IMR-90 (cell line): Measurements from ENCODE around the gene DUSP12. TPM values are rescaled to one million over a fixed set of nuclear protein-coding genes. Genes with fewer than 3 reads are reported as not detected.
"Not testable (repeated sequence)": the region's sequence is repeated elsewhere in the genome, so short reads cannot be mapped to it uniquely, and the experiment has no call there.

ENCODE experiments used
- ATAC-seq: fragments of 200-7000 bp; cut with Tn5 transposase; 2 replicates; pipeline ENCODE4 v1.9.1; 2020; ENCODE audit warnings: low read depth, mild to moderate bottlenecking, moderate library complexity
- BruUV-seq: library from RNA; stranded (reverse); fragments of 400-500 nt; replicated peaks from 2 replicates; lab custom pipeline; 2021; lab: Mats Ljungman, UMichigan
- CTCF ChIA-PET: fragments of 300-600 bp; formaldehyde crosslinking; extraction: SDS; loops from one replicate; lab custom pipeline; 2021; ENCODE audit warnings: antibody characterized with exemption; lab: Yijun Ruan, JAX
- POLR2A ChIA-PET: fragments of 300-600 bp; sonication (Branson Sonifier 250); formaldehyde crosslinking; loops from one replicate; lab custom pipeline; 2022; ENCODE audit warnings: antibody characterized with exemption; ENCODE audit not compliant: unreplicated experiment; lab: Charles Lee
- DNase-seq: peaks from one replicate; pipeline ENCODE4 v3.0.0; 2013
- H2AFZ ChIP-seq: replicated peaks from 2 replicates; pipeline ENCODE3; 2013; ENCODE audit warnings: low read length, mild to moderate bottlenecking; ENCODE audit not compliant: poor library complexity
- H2AK5ac ChIP-seq: 2 replicates; pipeline ENCODE4 v1.6.1; 2013; ENCODE audit warnings: low read depth, low read length, inconsistent platforms
- H2AK9ac ChIP-seq: replicated peaks from 2 replicates; pipeline ENCODE3; 2013; ENCODE audit warnings: mild to moderate bottlenecking, low read depth, low read length, moderate library complexity; ENCODE audit not compliant: poor library complexity
- H2BK120ac ChIP-seq: 2 replicates; pipeline ENCODE4 v1.6.1; 2013; ENCODE audit warnings: low read depth, low read length, inconsistent platforms
- H2BK15ac ChIP-seq: 3 replicates; pipeline ENCODE4 v1.6.1; 2013; ENCODE audit warnings: low read depth, low read length, inconsistent platforms
- H2BK20ac ChIP-seq: 2 replicates; pipeline ENCODE4 v1.6.1; 2013; ENCODE audit warnings: low read depth, mild to moderate bottlenecking, inconsistent platforms, low read length, moderate library complexity
- H2BK5ac ChIP-seq: 2 replicates; pipeline ENCODE4 v1.6.1; 2013; ENCODE audit warnings: mild to moderate bottlenecking, low read depth, low read length, inconsistent platforms; ENCODE audit not compliant: poor library complexity, severe bottlenecking
- H3K14ac ChIP-seq: replicated peaks from 2 replicates; pipeline ENCODE4 v1.6.1; 2013; ENCODE audit warnings: low read depth, low read length, inconsistent platforms
- H3K18ac ChIP-seq: 2 replicates; pipeline ENCODE4 v1.6.1; 2013; ENCODE audit warnings: low read depth, low read length, control low read depth
- H3K23ac ChIP-seq: 2 replicates; pipeline ENCODE4 v1.6.1; 2013; ENCODE audit warnings: low read depth, low read length, inconsistent platforms
- H3K27ac ChIP-seq: 2 replicates; pipeline ENCODE4 v1.5.1; 2013; ENCODE audit warnings: mild to moderate bottlenecking, control low read depth, low read length; ENCODE audit not compliant: insufficient read depth
- H3K27me3 ChIP-seq: 2 replicates; pipeline ENCODE4 v1.6.1; 2013; ENCODE audit warnings: low read length; ENCODE audit not compliant: control insufficient read depth, insufficient read depth
- H3K36me3 ChIP-seq: 2 replicates; pipeline ENCODE4 v1.6.1; 2013; ENCODE audit warnings: low read length, mixed read lengths; ENCODE audit not compliant: control insufficient read depth, insufficient read depth
- H3K4ac ChIP-seq: 2 replicates; pipeline ENCODE4 v1.6.1; 2013; ENCODE audit warnings: low read depth, low read length, inconsistent platforms
- H3K4me1 ChIP-seq: 2 replicates; pipeline ENCODE4 v1.6.1; 2013; ENCODE audit warnings: low read length, mixed read lengths; ENCODE audit not compliant: control insufficient read depth, insufficient read depth
- H3K4me2 ChIP-seq: 2 replicates; pipeline ENCODE4 v1.6.1; 2013; ENCODE audit warnings: low read depth, mild to moderate bottlenecking, control low read depth, low read length, moderate library complexity
- H3K4me3 ChIP-seq: 2 replicates; pipeline ENCODE4 v1.5.1; 2013; ENCODE audit warnings: low read depth, mild to moderate bottlenecking, control low read depth, low read length, moderate library complexity; ENCODE audit not compliant: insufficient read depth
- H3K56ac ChIP-seq: 2 replicates; pipeline ENCODE4 v1.6.1; 2013; ENCODE audit warnings: low read length, inconsistent platforms; ENCODE audit not compliant: insufficient read depth; ENCODE audit errors: extremely low read depth
- H3K79me1 ChIP-seq, 2 experiments: 2 replicates each; pipeline ENCODE4 v1.6.1; 2013; ENCODE audit warnings: low read length in 2 of 2, inconsistent platforms in 1 of 2, low read depth in 1 of 2
- H3K9ac ChIP-seq: 2 replicates; pipeline ENCODE4 v1.6.1; 2013; ENCODE audit warnings: low read depth, low read length, control low read depth
- H3K9me1 ChIP-seq: 2 replicates; pipeline ENCODE4 v1.6.1; 2013; ENCODE audit warnings: low read length, inconsistent platforms; ENCODE audit not compliant: insufficient read depth
- H3K9me3 ChIP-seq: 2 replicates; pipeline ENCODE4 v1.6.1; 2013; ENCODE audit warnings: low read length; ENCODE audit not compliant: control insufficient read depth, insufficient read depth
- H4K20me1 ChIP-seq: 2 replicates; pipeline ENCODE4 v1.6.1; 2013; ENCODE audit warnings: low read length, inconsistent platforms; ENCODE audit not compliant: insufficient read depth
- H4K5ac ChIP-seq: 2 replicates; pipeline ENCODE4 v1.6.1; 2013; ENCODE audit warnings: mild to moderate bottlenecking, low read depth, low read length, control low read depth
- H4K8ac ChIP-seq, 2 experiments: 2 replicates each; pipeline ENCODE4 v1.6.1; 2013; ENCODE audit warnings: low read depth in 2 of 2, low read length in 2 of 2, control low read depth in 1 of 2, inconsistent platforms in 1 of 2
- H4K91ac ChIP-seq: 2 replicates; pipeline ENCODE4 v1.6.1; 2013; ENCODE audit warnings: low read depth, low read length, inconsistent platforms; ENCODE audit not compliant: insufficient read depth
- NFE2L2 ChIP-seq: fragments of 150-350 bp; IDR thresholded peaks from 2 replicates; pipeline ENCODE4 v1.6.1; 2016; ENCODE audit warnings: low read depth, mild to moderate bottlenecking, low read length
- WGBS, 2 experiments: methylation state at CpG; one replicate each; pipeline versions ENCODE4 v1.1.5 to v1.1.7; 2013; ENCODE audit warnings: missing lambda C conversion rate in 2 of 2; ENCODE audit not compliant: insufficient read length in 1 of 2; ENCODE audit errors: extremely low coverage in 2 of 2; 5-methylcytosine and 5-hydroxymethylcytosine counted together
- dilution Hi-C: fragments of 300-500 bp; cut with HindIII; formaldehyde crosslinking; loops from one replicate; pipeline ENCODE4 v1.14.3; 2018; ENCODE audit warnings: low sequenced_read_pairs; ENCODE audit not compliant: unreplicated experiment
- in situ Hi-C: fragments of 300-500 bp; cut with MboI; formaldehyde crosslinking; loops from 3 replicates; pipeline ENCODE4 v1.14.3; 2019; ENCODE audit warnings: low sequenced_read_pairs, inconsistent platforms, mixed read lengths
- intact Hi-C: fragments of 100-400 bp; cut with micrococcal nuclease; formaldehyde crosslinking; loops from 2 replicates; pipeline ENCODE4 v1.10.0; 2022
- polyA plus RNA-seq, 3 experiments: library from polyadenylated mRNA; depleted of rRNA; stranded (reverse); fragments of >200 nt; gene quantifications; 2 replicates each; pipeline ENCODE4 v1.2.3, GENCODE V29; 2012; ENCODE audit warnings: low replicate concordance in 1 of 3
- total RNA-seq: library from RNA; depleted of rRNA; stranded (reverse); fragments of >200 nt; gene quantifications from 2 replicates; pipeline ENCODE4 v1.2.3, GENCODE V29; 2012
- TF ChIP-seq, protein P1 (sequence below): conservative IDR thresholded peaks from 2 replicates; pipeline ENCODE4 v1.5.1; 2012; ENCODE audit warnings: mild to moderate bottlenecking, low read depth, low read length, improper control_type of control experiment

Gene DUSP12
- total and polyA plus RNA-seq, 2 of the 4 experiments (the other 2 are of a cell fraction): 31.5 to 35.6 TPM

DNA sequence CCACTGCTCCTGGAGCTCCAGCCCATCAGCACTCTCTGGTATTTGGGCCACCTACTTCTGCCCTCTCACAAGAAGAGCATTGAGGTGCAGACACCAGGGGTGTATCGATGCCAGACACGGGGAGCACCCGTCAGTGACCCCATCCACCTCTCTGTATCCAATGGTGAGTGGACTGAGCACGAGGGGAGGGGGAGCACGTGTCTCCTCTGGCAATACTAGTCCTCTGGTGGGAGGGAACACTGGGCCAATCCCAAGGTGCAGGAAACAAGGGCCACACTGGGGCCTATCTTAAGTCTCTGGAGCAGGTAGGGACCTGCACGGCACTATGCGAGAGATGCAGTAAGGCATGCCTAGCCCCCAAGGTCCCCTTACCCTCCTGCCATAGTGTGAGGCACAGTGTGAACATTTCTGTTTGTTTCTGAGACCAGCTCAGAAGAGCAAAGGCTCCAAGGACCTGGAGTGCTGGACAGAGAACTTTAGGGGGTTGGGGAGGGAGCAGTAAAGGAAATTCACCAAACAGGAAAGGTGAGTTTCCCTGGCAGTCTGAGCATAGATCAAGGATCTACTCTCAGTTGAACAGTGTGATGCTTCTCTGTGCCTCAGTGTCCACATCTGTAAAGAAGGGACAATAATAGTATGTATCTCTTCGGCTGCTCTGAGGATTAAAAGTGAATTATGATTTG is 26.0 kb upstream of the DUSP12 start:
- in situ Hi-C loops: no loop called here
- Histone ChIP-seq H3K4me2 (no peak overlapping the region), H3K27ac (no peak overlapping the region), H3K79me1 (peaks cover 3 to 13% of the 10 kb centered on the region in 2 experiments; a peak in 1 of 4 replicates), H2BK20ac (no peak overlapping the region), H2BK15ac (0 out of 3 replicates have a peak overlapping the region, but pooled peaks have one; percentile 7), H3K36me3 (no peaks in the 10 kb centered on the region), H2BK5ac (no peak overlapping the region), H3K27me3 (no peaks in the 10 kb centered on the region), H3K9me1 (peaks cover 22% of the 10 kb centered on the region), H2AK9ac (no peak overlapping the region), H4K5ac (no peak overlapping the region), H2BK120ac (no peak overlapping the region; the same call in 1 of the 2 replicates), H3K14ac (no peak overlapping the region), H3K56ac (no peak overlapping the region), H4K91ac (no peak overlapping the region), H3K4me3 (no peak overlapping the region), H3K4ac (no peak overlapping the region), H4K8ac (no peak overlapping the region), H4K20me1 (no peaks in the 10 kb centered on the region), H3K4me1 (peaks cover 2% of the 10 kb centered on the region), H3K9me3 (no peaks in the 10 kb centered on the region), H3K9ac (no peak overlapping the region), H2AFZ (peak overlapping the region; percentile 37), H3K18ac (no peak overlapping the region), H3K23ac (no peak overlapping the region), H2AK5ac (peak overlapping the region; percentile 28; the same call in 1 of the 2 replicates)
- CTCF ChIA-PET: no interaction called here
- ATAC-seq (no peak), DNase-seq (no peak)
- intact Hi-C loops: no loop called here
- no TSS peak for BruUV-seq
- dilution Hi-C loops: no loop called here
- TF ChIP-seq, protein P1, sequence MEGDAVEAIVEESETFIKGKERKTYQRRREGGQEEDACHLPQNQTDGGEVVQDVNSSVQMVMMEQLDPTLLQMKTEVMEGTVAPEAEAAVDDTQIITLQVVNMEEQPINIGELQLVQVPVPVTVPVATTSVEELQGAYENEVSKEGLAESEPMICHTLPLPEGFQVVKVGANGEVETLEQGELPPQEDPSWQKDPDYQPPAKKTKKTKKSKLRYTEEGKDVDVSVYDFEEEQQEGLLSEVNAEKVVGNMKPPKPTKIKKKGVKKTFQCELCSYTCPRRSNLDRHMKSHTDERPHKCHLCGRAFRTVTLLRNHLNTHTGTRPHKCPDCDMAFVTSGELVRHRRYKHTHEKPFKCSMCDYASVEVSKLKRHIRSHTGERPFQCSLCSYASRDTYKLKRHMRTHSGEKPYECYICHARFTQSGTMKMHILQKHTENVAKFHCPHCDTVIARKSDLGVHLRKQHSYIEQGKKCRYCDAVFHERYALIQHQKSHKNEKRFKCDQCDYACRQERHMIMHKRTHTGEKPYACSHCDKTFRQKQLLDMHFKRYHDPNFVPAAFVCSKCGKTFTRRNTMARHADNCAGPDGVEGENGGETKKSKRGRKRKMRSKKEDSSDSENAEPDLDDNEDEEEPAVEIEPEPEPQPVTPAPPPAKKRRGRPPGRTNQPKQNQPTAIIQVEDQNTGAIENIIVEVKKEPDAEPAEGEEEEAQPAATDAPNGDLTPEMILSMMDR: no peak
- TF ChIP-seq NFE2L2: no peak
- POLR2A ChIA-PET: no interaction called here
- WGBS, 2 experiments: 86% methylated on average over 1 of the region's 8 CpGs; no CpG with 5 or more reads in 1 of the 2 experiments

DNA sequence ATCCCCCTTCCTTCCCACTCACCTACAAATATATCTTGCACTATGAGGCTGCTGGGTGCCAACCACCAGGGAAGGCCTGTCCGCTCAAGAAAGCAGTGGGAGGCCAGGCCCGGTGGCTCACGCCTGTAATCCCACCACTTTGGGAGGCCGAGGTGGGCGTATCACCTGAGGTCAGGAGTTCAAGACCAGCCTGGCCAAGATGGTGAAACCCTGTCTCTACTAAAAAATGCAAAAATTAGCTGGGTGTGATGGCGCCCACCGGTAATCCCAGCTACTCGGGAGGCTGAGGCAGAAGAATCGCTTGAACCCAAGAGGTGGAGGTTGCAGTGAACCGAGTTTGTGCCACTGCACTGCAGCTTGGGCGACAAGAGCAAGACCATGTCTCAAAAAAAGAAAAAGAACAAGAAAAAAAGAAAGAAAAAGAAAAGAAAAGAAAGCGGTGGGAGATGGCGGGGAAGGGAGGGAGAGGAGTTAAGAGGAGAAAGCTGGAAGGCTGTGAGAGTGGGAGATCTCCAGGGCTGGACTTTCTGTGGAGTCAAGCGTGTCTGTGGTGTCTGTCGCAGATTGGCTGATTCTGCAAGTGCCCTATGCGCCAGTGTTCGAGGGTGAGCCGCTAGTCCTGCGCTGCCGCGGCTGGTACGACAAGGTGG is 24.2 kb upstream of the DUSP12 start:
- Histone ChIP-seq H3K27ac (peak overlapping the region; percentile 91; the same call in 1 of the 2 replicates), H3K4me3 (peak overlapping the region; percentile 98), H3K9ac (peak overlapping the region; percentile 87; the same call in 1 of the 2 replicates), H2BK5ac (peak overlapping the region; percentile 63), H2BK15ac (peak overlapping the region; percentile 65; the same call in 1 of the 3 replicates), H3K4me2 (peak overlapping the region; percentile 90), H4K8ac (peak overlapping the region; percentile 71 to 85; a peak in 3 of 4 replicates), H4K91ac (peak overlapping the region; percentile 32; the same call in 1 of the 2 replicates), H3K9me1 (peaks cover 22% of the 10 kb centered on the region), H2BK120ac (peak overlapping the region; percentile 32), H2AFZ (peak overlapping the region; percentile 95), H3K4ac (peak overlapping the region; percentile 92), H2AK9ac (peak overlapping the region; percentile 80), H2BK20ac (peak overlapping the region; percentile 21; the same call in 1 of the 2 replicates), H3K14ac (peak overlapping the region; percentile 81), H2AK5ac (peak overlapping the region; percentile 88), H3K23ac (peak overlapping the region; percentile 94), H4K5ac (peak overlapping the region; percentile 33), H3K79me1 (peaks cover 3 to 13% of the 10 kb centered on the region in 2 experiments; a peak in 1 of 4 replicates)
- H3K56ac ChIP-seq, dilution Hi-C loops, intact Hi-C loops, H3K18ac ChIP-seq, H3K36me3 ChIP-seq, H4K20me1 ChIP-seq, ATAC-seq, POLR2A ChIA-PET, H3K4me1 ChIP-seq, BruUV-seq, H3K9me3 ChIP-seq, DNase-seq, H3K27me3 ChIP-seq: not testable (repeated sequence)
- WGBS, 2 experiments: 19 to 100% methylated on average over 2 to 7 of the region's 22 CpGs
- in situ Hi-C loops: loop anchor here (25.0 kb wide), 1 partner anchor 88 kb away; the partner anchor contains the start of gene FCGR3B
- CTCF ChIA-PET: interaction anchor here (1.0 to 2.0 kb wide), 2 partner anchors 10 to 16 kb away, joined by 5 to 8 read pairs; no protein-coding TSS in a partner anchor
